AG08396 (cell line): Measurements from ENCODE around the gene SLC1A5.
A peak's percentile ranks its signal among the peaks of the same experiment; 100 is the strongest.

Experiments
- DNase-seq: peaks from one replicate; pipeline ENCODE4 v3.0.0; 2012; ENCODE audit warnings: low spot score, mixed read lengths

The SLC1A5 gene

DNA sequence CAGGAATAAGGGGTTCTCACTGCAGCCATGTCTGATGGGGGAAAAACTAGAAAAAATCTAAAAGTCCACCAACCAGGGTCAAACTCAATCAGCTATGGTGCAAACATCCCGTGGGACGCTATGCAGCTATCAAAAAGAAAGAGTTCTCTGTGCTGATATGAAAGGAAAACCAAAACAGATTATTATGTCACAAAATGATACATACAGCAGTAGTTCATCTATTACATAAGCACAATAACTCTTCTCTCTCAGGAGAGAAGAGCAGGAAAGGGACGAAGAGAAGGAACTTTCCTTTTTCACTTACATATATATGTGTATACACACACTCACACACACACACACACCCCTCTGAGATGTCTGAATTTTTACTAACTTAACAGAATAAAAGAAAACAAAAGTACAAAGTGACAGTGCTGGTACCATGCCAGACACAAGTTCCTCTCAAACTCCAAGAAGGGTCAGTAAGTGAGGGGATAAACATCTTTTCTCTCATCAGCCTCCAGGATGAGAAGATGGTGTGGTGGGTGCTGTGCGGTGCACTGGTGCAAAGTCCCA lies 45.4 kb downstream of the SLC1A5 start:
- DNase-seq, result no peak

DNA sequence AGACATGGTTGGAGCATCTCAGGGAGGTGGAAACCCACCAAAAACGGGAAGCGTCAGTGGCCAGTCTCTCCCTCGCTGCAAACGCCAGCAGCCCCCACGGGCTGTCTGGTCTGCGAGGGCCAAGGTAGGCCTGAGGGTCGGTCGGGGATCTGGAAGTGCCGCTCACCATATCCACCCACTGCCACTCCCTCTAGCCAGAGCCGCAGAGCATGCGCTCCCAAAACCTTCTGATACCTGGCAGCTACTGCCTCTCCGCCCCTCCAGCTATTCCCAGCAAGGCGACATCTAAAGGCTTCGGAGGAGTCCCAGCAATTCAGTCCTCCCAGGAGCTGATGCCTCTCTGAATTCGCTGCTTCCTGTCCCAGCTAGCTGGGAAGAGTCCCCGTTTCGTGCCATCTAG lies 46.9 kb downstream of the SLC1A5 start:
- no peak for DNase-seq

DNA sequence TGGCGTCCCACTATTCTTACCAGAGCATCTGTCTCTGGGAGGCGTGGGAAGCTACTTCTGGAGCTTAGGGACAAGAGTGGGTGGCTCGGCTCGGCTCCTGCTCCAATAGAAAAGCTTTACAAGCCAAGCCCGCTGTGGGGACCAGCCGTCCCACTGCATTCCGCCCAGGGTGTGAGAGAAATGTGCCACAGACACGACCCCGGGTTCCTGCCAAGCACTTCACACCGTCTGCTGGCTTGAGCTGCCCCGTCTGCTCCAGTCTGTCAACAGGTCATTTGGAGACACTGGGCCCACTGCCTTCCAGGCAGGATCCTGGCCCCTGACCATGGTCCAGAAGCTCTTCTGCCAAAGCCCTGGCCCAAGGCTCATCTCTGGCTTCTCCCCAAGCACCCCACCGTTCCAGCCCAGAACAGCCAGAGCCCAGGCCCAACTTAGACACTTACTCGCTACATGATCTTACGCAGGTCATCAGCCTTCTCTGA lies 49.1 kb downstream of the SLC1A5 start:
- no peak for DNase-seq

DNA sequence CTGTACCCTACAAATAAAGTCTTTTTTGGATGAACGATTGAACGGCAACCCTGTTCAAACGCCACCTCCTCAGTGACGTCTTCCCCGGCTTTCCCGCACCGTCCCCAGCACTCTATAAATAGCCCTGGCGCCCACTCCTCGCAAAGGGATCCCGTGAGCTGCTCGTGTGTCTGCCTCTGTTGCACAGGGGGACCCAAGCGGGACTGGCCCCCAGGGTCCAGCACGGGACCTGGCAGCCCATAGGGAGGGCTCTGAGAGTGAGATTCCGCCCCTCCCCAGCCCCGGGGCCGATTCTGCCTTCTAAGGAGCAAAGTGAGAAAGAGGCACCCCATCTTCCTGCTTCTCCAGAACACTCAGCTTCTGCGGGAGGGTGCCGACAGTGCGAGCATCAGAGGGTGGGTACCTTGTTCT lies 50.6 kb downstream of the SLC1A5 start:
- DNase-seq, result no peak

DNA sequence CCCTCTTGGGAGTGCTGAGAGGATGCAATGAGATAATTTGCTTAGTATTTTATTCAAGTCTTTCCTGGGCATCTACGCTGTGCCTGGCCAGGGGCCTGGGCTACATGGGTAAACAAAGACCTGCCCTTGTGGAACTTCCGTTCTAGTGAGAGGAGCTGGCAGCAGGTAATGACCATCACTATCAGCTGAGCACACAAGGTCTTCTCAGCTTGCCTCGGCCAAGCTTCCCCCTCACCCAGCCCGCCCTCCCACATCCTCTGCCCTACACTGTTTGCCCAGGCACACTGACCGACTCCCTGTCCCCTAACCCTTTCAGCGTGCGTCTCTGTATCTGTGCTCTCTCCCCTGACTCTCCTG lies 51.1 kb downstream of the SLC1A5 start:
- DNase-seq, result no peak

DNA sequence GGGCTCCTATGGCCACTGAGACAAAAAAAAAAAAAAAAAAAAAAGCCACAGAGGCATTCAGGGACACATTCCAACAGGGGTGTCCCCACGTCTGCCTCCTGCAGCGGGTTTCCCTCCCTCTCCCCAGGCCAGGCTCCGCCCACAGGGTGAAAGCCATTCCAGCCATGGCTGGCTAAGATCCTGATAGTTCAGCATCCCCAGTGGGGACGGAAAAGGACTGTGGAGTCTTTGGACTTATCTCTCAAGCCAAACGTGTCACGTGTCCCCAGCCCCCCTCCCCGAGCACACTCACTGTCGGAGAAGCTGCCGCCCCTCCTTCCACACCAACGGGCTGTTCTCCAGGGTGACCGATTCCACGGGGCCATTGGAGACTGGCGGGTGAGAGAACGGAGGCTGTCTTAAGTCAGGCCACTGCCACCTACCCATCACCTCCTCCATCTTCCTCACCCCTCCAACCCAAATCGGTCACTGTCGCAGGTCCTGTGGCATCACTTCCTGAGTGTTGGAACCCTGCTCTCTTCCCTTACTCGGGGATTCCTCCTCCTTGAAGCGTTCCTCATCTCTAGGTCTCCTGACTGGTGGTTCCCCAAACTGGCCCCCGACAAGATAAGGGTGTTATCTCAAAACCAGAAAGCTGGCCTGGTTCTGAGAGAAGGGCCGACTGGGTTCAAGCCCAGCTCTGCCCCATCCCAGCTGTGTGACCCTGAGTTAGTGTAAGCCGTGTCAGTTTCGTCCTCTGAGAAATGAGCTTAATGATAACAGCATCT lies 51.7 kb downstream of the SLC1A5 start:
- no peak for DNase-seq

- DNase-seq, result no peak
Observed at GRCh38 chr19:46733690-46734292, 54.6 kb downstream of the SLC1A5 start.

- no peak for DNase-seq
Observed at GRCh38 chr19:46732966-46733689, 55.3 kb downstream of the SLC1A5 start.

- DNase-seq, result no peak
Observed at GRCh38 chr19:46732172-46732938, 56.0 kb downstream of the SLC1A5 start.

GRCh38 chr19:46731584-46731983 lies 56.8 kb downstream of the SLC1A5 start:
- DNase-seq, result no peak

GRCh38 chr19:46731007-46731501 lies 57.3 kb downstream of the SLC1A5 start:
- DNase-seq, result peak; percentile 89

DNA sequence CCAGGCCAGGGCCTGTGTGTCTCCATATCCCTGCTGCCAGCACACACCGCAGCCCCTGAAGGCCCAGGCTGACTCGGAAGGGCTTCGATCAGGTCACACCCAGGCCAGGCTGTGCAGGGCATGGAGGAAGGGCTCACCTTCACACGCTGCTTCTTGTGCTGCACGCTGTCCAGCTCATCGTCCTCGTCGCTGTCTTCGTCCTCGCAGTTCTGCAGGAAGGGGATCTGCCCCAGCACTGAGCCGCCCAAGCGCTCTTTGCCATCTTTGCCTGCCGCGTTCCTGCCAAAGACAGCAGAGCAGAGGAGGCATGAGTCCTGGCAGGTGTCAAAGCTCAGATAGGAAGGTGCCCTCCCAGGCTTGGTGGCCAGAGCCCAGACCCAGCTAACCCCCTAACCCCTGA lies 57.8 kb downstream of the SLC1A5 start:
- DNase-seq, result no peak

- DNase-seq, result no peak
Observed at GRCh38 chr19:46730187-46730586, 58.2 kb downstream of the SLC1A5 start.

DNA sequence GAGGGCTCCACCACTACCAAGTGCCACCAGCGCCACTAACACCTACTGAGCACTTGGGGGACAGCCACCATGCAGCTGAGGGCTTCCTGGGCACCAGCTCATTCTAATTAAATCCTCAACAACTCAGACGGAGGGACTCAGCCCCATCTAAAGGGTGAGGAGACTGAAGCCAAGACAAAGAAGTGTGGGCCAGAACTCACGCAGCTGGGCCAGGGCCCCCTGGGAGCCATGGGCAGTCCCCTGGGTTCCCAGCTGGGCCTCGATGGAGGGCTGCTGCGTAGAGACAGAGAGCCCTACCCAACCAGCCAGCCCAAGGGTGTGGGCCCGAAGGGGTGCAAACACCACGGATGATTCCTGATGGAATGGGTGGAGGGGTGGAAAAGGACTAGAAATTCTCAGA lies 58.7 kb downstream of the SLC1A5 start:
- DNase-seq, result no peak

GRCh38 chr19:46728693-46729339 lies 59.6 kb downstream of the SLC1A5 start:
- peak; percentile 90 for DNase-seq

- no peak for DNase-seq
Observed at GRCh38 chr19:46728208-46728607, 60.2 kb downstream of the SLC1A5 start.

DNA sequence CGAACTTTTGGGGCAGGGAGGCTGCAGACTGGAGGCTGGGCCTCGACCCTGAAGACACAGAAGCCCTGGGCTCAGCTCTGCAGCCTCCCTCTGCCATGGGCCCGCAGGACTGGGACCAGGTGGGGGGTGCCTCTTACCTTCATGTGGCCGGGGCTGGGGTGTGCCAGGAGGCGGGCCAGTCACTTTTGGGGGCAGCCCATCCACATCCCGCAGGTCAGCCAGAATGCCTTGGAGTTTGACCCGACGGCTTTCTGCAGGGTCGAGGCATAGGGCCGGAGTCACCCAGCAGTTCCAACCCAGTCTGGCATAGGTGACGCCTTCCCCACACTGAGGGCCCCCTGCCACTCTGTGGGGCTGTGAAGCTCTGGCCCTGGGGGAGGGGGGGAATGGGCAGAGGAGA lies 60.6 kb downstream of the SLC1A5 start:
- no peak for DNase-seq

- DNase-seq, result peak; percentile 12
Observed at GRCh38 chr19:46726971-46727501, 61.4 kb downstream of the SLC1A5 start.

DNA sequence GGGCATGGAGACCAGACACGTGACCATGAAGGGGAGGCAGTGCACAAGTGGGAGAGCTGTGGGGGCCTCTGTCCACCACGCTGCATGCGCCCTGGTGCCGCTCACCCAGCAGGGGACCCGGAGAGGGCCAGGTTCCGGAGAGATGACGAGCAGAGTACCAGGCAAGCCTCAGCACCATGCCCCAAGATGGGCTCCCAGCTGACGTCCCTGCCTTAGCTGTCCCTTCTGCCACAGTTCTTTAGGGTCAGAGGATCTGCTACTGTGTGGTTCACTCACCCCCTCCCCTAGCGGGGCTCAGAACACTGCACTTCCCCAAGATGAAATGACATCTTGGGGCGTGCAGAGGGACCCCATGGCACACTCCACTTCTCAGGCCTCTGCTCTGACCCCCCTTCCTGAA lies 61.8 kb downstream of the SLC1A5 start:
- no peak for DNase-seq

DNA sequence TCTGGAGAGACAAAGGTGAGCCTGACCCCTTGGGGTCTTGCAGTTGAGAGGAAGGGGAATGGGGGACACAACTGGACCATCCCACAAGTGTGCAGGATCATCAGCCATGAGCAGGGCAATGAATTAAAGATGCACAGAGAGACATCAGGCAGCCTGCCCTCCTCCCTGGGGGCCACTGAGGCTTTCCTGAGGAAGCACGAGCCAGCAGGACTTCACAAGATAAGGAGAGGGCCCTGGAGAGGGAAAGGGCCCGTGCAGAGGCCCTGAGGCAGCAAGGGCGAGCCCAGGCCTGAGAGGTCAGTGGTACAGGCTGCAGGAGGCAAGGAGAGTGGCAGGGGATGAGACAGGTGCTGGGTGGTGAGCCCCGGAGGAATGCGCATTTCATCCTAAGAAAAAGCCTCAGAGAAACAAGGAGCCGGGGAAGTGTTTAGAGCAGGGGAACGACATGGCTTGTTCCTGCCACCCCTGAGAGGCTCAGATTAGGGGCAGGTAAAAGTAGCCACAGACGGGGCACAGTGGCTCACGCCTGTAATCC lies 62.5 kb downstream of the SLC1A5 start:
- DNase-seq, result no peak
